ENCODE results near the gene MGAT4B.
A peak's percentile ranks its signal among the peaks of the same experiment; 100 is the strongest.

Gene MGAT4B

DNA sequence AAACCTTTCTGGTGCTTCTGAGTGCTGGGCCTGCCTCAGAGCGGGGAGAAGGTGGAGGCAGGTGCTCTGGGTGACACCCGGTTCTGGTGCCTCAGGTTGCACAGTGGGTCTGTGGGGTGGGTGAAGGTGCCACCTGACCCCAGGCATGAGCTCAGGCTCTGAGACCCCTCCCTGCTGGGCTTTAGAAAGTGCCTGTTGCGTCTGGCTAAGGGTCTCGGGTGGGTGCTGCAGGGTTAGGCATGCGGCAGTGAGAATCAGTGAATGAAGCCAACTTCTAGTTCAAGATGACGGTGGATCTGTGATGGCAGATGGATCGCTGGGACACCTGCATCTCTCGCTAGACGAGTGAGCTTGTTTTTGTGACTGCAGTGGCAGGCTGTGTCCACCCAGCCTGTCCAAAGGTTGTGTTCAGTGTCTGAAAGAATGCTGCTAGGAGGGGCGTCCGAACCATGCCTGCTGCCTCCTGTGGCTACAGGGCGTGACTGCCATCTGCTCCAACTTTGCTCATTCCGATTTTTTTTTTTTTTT is 19.1 kb upstream of the MGAT4B start:
- no peak for DNase-seq (ENCODE audit: low read depth, low spot score)

DNA sequence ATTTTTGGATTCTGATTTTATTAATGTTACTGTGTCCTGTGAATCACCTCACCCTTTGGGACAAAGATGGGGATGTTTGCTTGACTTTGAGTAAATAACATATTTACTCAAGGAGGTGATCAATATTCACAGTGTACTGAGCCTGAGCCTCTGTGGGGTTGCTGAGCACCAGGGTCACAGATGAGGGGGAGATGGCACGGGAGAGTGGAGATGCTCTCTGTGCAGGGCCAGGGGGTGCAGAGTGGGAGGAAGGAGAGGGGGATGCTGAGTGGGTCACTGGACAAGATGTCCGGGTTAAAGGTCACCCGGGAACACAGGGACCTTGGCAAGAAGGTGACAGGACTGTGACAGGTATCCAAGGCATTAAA is 18.1 kb upstream of the MGAT4B start:
- DNase-seq (ENCODE audit: low read depth, low spot score): no peak

DNA sequence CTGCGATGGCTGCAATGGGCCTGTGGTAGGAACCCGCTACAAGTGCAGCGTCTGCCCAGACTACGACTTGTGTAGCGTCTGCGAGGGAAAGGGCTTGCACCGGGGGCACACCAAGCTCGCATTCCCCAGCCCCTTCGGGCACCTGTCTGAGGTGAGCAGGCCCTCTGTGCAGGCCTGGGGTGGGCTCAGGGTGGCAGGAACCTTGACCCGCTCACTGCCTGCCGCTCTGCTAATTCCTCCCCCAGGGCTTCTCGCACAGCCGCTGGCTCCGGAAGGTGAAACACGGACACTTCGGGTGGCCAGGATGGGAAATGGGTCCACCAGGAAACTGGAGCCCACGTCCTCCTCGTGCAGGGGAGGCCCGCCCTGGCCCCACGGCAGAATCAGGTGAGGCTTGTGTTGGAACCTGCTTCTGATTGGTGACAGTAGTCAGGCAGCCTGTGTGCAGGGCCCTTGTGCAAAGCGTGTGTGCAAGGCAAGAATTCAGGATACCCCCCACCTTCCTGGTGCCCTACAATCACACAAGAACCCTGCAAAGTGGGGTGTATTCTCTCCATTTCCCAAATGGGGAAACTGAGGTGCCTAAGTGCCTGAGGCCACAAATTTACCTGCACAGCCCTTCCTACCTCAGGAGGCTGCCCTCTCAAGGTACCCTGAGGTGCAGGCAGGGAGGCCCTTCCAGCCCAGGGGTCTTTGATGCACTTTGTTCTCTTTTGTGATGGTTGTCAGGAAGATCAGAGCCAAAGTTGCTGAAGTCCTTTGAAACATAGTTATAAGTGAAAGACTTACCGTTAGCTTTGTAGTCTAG is 17.5 kb upstream of the MGAT4B start:
- no peak for DNase-seq (ENCODE audit: low read depth, low spot score)

DNA sequence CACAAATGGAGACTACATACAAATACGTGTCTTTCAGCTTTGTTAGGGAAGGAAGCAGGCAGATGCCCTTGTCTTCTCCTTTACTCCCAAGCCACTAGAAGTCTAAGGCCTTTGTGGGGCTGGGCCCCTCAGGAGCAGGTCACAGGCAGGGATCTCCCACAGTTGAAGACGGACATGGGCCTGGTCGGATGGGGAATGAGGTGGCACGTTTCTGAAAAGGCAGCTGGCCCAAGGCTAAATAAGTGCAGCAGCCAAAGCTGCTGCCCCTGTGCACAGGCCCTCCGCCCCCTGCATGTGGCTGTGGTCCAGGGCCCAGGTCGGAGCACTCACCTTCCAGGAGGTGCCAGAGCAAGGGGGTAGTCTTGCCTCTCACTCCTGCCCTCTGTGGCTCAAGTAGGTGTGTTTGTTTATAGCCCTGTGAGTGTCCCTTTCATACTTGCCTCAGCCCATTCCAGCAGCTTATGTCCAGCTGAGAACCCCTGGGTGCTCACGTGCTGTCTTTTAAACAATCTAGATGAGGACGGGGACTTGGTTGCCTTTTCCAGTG is 15.9 kb upstream of the MGAT4B start:
- DNase-seq (ENCODE audit: low read depth, low spot score): no peak

DNA sequence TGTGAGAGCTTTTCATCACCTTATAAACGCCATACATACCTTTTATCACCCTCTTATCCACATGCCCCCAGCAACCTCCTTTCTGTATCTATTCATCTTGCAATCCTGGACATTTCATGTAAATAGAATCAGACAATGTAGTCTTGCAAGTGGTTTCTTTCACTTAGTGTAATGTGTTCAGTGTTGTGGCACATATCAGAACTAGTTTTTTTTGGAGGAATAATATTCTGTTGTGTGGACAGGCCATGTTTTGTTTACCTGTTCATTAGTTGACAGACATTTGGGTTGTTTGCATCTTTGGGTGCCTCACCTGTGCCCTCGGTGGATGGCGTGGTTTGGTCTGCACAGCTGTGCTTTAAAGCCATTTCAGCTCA is 15.4 kb upstream of the MGAT4B start:
- DNase-seq (ENCODE audit: low read depth, low spot score): no peak

DNA sequence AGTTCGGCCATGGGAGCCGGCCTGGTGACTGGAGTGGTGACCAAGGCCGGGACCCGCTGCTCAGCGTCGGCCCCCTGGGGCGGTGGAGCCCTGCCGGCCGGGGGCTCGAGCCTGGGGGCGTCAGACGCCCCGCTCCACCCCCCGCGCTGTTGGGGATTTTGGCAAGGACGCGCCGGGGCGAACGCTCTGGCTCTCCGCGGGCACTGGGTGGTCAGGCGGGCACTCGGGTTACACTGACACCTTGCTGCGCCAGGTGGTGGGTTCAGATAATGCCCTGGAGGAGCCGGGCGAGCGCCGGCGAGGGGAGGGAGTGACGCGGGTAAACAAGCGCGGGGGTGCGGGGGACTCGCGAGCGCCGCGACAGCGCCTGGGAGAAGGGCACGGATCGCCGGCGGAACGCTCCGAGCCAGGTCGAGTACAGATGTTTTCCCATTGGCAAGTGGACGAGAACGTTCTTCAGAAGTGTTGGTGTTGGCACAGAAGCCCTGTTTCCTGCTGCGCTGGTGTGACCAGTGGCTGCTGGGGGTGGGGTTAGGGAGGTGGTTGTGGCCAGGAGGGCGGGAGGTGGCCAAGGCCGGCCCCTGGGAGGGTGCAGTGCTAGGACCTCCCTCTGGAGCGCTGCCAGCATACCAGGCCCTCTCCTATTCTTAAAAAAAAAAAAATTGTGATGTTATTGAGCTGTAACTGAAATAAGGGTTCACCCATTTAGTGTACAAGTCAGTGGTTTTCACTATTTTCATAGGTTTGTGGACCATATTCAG is 14.8 kb upstream of the MGAT4B start:
- peak; percentile 89 for DNase-seq (ENCODE audit: low read depth, low spot score)

DNA sequence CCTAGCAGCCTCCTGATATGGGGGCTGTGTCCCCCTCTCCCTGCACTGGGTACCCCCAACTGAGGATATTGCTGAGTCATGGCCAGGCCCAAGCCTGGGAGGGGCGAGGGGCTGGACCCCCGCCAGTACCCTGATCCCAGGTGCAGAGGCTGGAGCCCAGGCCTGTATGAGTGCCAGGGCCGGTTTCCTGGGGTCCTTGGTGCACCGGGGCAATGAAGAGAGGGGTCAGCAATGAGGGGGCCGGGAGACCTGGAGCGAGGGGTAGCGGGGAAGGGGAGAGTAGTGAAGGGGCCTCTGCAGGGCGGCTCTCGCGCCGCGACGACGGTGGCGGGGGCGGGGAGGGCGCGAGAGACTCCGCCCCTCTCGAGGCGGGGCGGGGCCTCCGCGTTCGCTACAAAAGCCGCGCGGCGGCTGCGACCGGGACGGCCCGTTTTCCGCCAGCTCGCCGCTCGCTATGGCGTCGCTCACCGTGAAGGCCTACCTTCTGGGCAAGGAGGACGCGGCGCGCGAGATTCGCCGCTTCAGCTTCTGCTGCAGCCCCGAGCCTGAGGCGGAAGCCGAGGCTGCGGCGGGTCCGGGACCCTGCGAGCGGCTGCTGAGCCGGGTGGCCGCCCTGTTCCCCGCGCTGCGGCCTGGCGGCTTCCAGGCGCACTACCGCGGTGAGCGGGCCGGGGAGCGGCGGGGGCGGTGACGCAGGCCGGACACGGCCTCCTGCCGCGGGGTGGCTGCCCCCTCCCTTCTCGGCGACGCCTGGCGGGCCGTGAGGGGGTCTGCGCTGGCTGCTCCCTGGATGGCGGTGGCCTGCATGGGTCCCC is 14.0 kb upstream of the MGAT4B start, which contains the start of gene SQSTM1:
TSS of gene SQSTM1 (plus strand) at position 423 of the 815 bp plus-strand sequence. CDS start at position 455, 32 bp downstream.
- DNase-seq (ENCODE audit: low read depth, low spot score): no peak

DNA sequence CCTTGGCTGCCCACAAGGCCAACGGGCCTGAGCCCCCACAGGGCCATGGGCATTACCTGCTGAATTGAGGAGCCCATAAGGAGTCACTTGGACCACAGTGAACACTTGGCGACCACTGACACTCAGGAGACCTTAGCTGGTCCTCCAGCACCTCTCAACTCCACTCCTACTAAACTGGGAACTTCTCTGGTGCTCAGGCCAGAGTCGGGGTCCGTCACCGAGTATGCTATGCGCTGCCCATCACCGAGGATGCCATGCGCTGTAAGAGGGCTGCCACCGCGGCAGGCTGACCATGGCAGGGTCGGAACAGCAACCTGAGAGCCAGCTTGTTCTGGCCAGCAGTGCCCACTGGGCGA is 13.4 kb upstream of the MGAT4B start:
- DNase-seq (ENCODE audit: low read depth, low spot score): no peak

DNA sequence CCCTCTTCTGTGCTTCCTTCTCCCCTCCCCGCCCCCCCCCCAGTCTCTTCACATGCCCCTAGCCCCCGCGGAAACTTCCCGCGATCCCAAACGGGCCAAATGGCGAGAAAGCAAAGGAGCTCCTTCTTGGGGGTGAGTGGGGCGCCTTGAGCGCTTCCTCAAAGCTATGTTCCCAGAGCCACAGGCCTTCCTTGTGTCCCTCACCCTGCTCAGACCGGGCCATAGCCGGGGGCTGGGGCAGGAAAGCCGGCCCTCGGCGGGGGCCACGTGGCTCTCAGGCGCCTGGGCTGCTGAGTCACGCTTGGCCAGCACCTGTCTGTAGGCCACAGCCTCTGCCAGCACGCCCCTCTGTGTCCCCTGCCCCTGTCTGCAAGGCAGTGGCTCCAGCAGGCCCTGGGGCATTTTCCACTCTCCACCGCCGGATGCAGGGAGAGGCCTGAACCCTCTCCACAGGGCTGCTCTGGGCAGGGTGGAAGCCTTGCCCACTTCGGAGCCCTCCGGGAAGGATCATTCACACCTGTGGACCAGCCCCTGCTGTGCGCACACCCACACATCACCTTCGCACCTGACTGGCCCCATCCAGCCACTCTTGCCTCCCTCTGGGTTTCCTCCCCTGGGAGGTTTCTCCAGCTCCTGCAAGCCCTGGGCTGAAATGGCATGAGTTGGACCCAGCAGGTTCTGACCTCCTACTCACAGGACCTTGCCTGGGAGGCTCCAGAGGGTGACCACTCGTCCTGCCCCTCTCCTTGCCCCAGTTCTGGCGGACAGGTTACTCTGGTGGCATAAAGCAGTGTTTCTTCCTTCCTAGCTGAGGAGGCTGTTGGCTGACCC is 12.8 kb upstream of the MGAT4B start:
- DNase-seq (ENCODE audit: low read depth, low spot score): no peak

DNA sequence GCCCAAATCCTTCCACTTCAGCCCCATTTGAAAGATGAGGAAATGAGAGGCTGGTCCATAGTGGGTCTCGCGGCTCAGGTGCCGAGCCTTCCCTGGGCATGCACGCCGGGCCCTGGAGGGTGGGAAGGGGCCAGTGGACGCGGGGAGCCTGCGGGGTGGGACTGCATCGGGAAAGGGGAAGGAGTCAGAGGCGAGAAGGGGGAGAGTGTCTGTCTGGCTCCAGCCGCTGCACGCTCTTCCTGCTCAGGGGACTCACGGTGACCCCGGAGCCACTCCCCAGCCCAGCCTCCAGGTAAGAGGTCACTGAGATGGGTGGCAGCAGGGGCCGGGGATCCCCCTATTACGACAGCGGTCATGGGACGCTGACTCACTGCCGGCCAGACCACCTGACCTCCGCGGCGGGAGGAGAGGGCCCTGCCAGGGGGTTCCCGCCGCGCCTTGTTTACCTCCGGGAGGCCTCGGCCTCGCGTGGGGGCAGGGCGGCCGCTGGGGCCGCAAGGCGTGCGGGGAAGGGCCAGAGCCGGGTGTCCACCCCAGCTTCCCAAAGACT is 12.2 kb upstream of the MGAT4B start:
- peak; percentile 87 for DNase-seq (ENCODE audit: low read depth, low spot score)

DNA sequence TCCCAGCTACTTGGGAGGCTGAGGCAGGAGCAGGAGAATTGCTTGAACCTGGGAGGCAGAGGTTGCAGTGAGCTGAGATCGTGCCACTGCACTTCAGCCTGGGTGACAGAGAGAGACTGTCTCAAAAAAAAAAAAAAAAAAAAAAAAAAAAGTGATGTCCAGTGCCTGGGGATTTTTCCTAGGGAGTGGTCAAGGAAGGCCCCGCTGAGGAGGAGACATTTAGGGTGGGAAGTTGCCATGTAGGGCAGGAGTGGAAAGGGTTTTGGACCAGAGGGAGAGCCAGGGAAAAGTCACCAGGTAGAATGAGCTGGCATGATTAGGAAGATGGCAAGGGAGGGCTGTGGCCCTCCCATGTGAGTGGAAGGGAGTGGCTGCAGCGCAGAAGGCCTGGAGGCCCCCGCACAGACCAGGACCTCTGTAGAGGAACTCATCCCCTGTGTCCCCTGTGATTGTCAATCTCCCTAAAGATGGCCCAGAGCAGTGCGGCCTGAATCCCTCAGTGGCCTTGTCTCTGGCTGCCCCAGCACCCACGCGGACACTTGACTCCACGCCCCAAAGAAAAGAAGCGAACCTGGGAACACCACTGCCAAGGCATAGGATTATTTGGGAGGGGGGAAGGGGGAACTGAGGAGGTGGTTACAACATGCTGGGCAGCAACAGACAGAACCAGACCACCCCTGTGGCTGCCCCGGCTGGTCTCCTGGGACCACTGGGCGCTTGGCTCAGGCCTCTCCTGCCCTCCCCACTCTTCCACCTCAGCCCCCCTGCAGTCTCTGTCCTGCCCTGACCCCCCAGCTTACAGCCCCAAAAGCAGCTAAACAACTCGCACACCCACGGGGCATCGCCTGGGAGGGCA is 11.5 kb upstream of the MGAT4B start:
- no peak for DNase-seq (ENCODE audit: low read depth, low spot score)

DNA sequence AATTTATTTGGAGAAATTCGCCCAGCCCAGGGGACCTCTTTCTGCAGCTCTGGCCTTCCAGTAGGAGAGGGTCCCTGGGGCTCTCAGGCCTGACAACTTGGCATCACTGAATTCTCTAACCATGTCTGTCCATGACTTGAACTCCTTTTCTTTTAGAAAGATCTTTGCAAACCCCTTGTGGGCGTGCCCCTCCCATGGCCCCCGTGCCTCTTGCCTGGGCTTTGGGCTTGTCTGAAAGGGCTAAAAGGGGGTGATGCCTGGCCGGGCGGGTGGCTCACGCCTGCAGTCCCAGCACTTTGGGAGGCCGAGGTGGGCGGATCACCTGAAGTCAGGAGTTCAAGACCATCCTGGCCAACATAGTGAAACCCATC is 10.8 kb upstream of the MGAT4B start:
- DNase-seq (ENCODE audit: low read depth, low spot score): no peak

DNA sequence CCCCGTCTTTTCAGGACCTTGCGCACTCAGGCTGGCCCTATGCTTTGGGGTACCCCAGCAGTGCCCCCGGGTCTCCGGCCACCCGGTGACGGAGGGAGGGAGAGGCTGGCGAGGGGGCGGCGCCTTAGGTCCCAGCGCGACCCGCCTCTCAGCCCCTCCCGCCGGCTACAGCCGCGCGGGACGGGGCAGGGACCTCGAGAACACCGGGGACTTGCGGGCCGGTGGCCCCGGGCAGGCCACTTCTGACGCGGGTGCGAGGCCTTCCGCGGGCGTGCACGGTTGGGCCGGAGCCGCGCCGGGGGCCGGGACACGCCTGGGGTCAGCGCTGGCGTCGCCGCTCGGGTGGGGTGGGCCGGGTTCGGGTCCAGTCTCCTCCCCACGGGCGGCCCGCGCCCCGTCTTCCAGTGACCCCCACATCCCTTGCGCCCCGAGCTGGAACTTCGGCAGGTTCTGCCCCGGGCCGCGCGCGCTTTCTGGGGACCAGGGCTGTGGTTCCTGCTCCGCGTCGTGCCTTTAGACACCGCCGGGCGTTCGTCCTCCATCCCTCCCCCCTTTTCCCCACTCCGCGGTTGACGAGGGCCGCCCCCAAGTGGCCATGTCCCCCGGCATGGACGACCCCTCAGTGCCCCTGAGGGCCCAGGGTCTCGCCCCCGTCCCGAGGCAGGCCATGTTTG is 10.3 kb upstream of the MGAT4B start:
- DNase-seq (ENCODE audit: low read depth, low spot score): no peak

DNA sequence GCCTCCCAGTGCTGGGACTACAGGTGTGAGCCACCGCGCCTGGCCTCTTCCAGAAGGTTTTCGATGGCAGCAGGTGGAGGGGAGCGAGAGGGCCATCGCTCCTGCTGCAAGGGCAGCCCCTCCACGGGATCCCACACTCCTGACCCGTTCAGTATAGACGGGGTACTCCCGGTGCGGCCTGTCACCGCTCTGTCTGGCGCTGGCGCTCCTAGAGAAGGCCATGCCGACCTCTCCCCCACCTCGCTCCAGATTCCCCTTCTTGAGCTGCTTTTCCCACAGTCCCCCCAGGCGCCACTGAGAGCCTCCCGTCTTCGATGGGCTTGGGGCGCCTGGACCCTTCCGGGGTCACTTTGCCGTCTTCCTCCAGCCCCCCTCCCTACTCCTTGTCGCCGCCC is 9.7 kb upstream of the MGAT4B start:
- no peak for DNase-seq (ENCODE audit: low read depth, low spot score)

DNA sequence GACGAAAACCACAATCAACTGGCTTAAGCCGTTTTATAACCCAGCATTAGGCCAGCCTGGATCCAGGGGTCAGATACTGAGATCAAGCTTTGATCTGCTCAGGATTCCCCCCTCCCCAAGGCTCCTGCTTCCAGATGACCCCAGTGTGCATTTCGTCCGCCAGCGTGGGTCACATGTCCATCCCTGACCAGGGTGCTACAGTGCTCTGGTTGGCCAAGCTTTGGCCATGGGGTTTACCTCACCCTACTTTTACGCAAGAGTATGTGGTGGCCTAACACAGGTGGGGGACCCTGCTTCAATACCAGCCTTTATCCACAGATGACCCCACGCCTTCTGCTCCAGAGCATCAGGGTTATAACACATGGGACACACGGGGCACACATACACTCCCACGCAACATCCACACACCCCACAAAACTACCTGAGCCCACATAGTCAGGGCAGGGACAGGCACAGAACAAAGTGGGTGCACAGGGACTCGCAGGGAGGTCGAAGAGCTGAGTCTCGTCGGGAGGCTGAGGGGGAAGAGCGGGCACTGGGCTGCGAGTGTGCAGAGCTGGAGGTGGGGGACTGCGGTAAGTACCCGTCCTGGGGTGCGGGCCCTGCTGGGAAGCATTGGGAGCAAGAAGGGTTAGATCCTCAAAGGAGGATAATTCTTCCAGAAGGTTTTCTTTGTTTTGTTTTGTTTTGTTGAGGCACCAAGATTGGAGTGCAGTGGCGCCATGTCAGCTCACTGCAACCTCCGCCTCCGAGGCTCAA is 9.0 kb upstream of the MGAT4B start:
- DNase-seq (ENCODE audit: low read depth, low spot score): no peak

DNA sequence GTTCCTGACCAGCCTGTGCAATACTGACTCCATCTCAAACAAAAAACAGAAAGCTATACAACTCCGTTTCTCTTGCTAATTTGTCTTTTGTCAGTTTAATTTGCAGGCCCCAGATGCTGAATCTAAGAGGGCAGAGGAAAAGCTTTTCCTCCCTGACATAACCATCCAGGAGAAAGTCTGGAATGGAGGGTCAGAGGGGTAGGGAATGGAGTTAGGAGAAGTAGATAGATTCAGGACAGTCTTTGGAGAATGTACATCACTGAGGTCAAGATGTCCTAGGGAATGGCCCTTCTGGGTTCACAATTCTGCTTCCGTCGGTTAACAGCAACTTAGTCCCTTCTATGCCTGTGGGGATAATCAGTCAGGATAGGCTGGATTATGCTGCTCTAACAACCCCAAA is 7.4 kb upstream of the MGAT4B start:
- no peak for DNase-seq (ENCODE audit: low read depth, low spot score)

DNA sequence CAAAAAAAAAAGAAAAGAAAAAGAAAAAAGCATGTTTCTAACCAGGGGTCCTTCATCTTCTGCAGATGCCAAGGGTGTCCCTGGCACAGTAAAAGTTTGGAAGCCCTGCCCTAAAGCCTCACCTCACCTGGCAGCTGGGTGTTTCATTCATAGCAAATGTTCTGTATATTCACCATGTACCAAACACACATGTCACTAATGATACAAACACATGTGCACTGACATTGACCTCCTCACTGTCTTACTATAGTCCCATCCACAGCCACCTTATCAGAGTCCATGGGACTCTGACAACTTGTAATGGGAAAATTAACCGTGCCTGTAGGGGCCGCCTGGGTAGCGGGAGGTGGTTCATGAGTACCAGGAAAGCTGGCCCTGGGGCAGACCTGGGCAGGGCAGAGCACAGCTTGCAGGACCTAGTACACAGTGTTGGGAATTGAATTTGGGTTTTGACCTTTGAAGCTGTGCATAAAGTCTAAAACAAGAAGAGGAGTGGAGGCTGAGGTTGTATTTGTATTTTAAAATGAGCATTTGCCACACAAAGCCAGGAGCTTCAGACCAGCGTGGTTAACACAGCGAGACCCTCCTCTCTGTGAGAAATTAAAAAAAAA is 6.4 kb upstream of the MGAT4B start:
- no peak for DNase-seq (ENCODE audit: low read depth, low spot score)

All from brain pericyte (primary cell).